GM12878 (cell line): ENCODE data around the gene CBLB. TPM values are rescaled to one million over a fixed set of nuclear protein-coding genes. Genes with fewer than 3 reads are reported as not detected.

Source experiments
- ATAC-seq: fragments of 200-7000 bp; cut with Tn5 transposase; 3 replicates; pipeline ENCODE4 v1.9.1; 2020; ENCODE audit warnings: mild to moderate bottlenecking, moderate library complexity
- BruUV-seq: library from RNA; stranded (reverse); fragments of 400-500 nt; replicated peaks from 2 replicates; lab custom pipeline; 2021; lab: Mats Ljungman, UMichigan
- CTCF ChIA-PET: fragments of 300-600 bp; sonication (Branson Sonifier 250); formaldehyde crosslinking; extraction: SDS; loops from one replicate; lab custom pipeline; 2021; ENCODE audit warnings: inconsistent platforms; lab: Yijun Ruan, JAX
- POLR2A ChIA-PET: fragments of 350-600 bp; formaldehyde crosslinking; extraction: SDS; loops from one replicate; lab custom pipeline; 2021; ENCODE audit warnings: inconsistent platforms; lab: Charles Lee
- RAD21 ChIA-PET: fragments of 300-600 bp; sonication (Branson Sonifier 250); formaldehyde crosslinking; loops from one replicate; lab custom pipeline; 2023; ENCODE audit warnings: antibody characterized with exemption; ENCODE audit not compliant: unreplicated experiment; lab: Charles Lee
- SMC1A ChIA-PET: fragments of 300-600 bp; sonication (Branson Sonifier 250); formaldehyde crosslinking; loops from one replicate; lab custom pipeline; 2023; ENCODE audit not compliant: unreplicated experiment, uncharacterized antibody; lab: Charles Lee
- DNase-seq: peaks from one replicate; pipeline ENCODE4 v3.0.0-alpha.2; 2011; ENCODE audit warnings: low read depth, low spot score
- FAIRE-seq: peaks from 3 replicates; lab custom pipeline; 2011; peaks lifted over from hg19 to GRCh38; lab: Jason Lieb, UNC
- H2AFZ ChIP-seq: 2 replicates; pipeline ENCODE4 v1.6.0; 2011; ENCODE audit warnings: low read depth, low read length, control low read depth; ENCODE audit not compliant: control insufficient read depth
- H3K27ac ChIP-seq: 2 replicates; pipeline ENCODE4 v1.5.1; 2011; ENCODE audit warnings: control low read depth; ENCODE audit not compliant: control insufficient read depth, insufficient read depth
- H3K27me3 ChIP-seq, 2 experiments: replicated peaks in 1 of 2; 2 replicates each; pipeline versions ENCODE4 v1.6.0 to v1.6.1; 2011; ENCODE audit warnings: low read length in 1 of 2; ENCODE audit not compliant: control insufficient read depth in 2 of 2, insufficient read depth in 2 of 2
- H3K36me3 ChIP-seq, 2 experiments: 2 replicates each; pipeline ENCODE4 v1.5.1; 2011; ENCODE audit warnings: low read length in 1 of 2; ENCODE audit not compliant: control insufficient read depth in 2 of 2, insufficient read depth in 2 of 2
- H3K4me1 ChIP-seq: 2 replicates; pipeline ENCODE4 v1.6.1; 2011; ENCODE audit warnings: mild to moderate bottlenecking, low read length, moderate library complexity, mixed read lengths; ENCODE audit not compliant: control insufficient read depth, insufficient read depth
- H3K4me2 ChIP-seq: 2 replicates; pipeline ENCODE4 v1.6.0; 2011; ENCODE audit warnings: control low read depth; ENCODE audit not compliant: control insufficient read depth, insufficient read depth
- H3K4me3 ChIP-seq: fragments of 200-600 bp; sonication (generic); 2 replicates; pipeline ENCODE4 v1.5.1; 2016
- H3K79me2 ChIP-seq: 2 replicates; pipeline ENCODE4 v1.6.0; 2011; ENCODE audit warnings: low read length; ENCODE audit not compliant: control insufficient read depth, insufficient read depth
- H3K9ac ChIP-seq: 2 replicates; pipeline ENCODE4 v1.8.0; 2011; ENCODE audit warnings: low read length, control low read depth, mixed read lengths; ENCODE audit not compliant: control insufficient read depth, insufficient read depth
- H3K9me3 ChIP-seq: replicated peaks from 3 replicates; pipeline ENCODE4 v1.5.1; 2011; ENCODE audit warnings: mild to moderate bottlenecking, low read length; ENCODE audit not compliant: control insufficient read depth, insufficient read depth
- H4K20me1 ChIP-seq: 2 replicates; pipeline ENCODE4 v1.6.0; 2011; ENCODE audit not compliant: control insufficient read depth, insufficient read depth
- ATF2 ChIP-seq: IDR thresholded peaks from 2 replicates; pipeline ENCODE4 v1.6.1; 2012; ENCODE audit warnings: low read length, inconsistent platforms
- CBFB ChIP-seq: IDR thresholded peaks from 2 replicates; pipeline ENCODE4 v1.6.1; 2016; ENCODE audit warnings: antibody characterized with exemption, low read depth
- IKZF1 ChIP-seq: fragments of 450-650 bp; conservative IDR thresholded peaks from 2 replicates; pipeline ENCODE4 v1.6.1; 2017; ENCODE audit warnings: antibody characterized with exemption, mild to moderate bottlenecking
- IKZF2 ChIP-seq, 2 experiments: fragments of 450-650 bp; IDR thresholded peaks; 2 replicates each; pipeline ENCODE4 v1.6.1; 2017; ENCODE audit warnings: mild to moderate bottlenecking in 2 of 2, moderate library complexity in 2 of 2
- MEF2B ChIP-seq: fragments of 450-650 bp; IDR thresholded peaks from 2 replicates; pipeline ENCODE4 v1.6.1; 2018; ENCODE audit warnings: mild to moderate bottlenecking, moderate library complexity; ENCODE audit not compliant: partially characterized antibody, poor library complexity, severe bottlenecking
- PAX8 ChIP-seq: fragments of 450-650 bp; IDR thresholded peaks from 2 replicates; pipeline ENCODE4 v1.6.1; 2017; ENCODE audit warnings: mild to moderate bottlenecking, moderate library complexity
- RAD51 ChIP-seq: fragments of 450-650 bp; IDR thresholded peaks from 2 replicates; pipeline ENCODE4 v1.6.1; 2016; ENCODE audit warnings: moderate library complexity, mild to moderate bottlenecking, inconsistent platforms
- SIX5 ChIP-seq: IDR thresholded peaks from 2 replicates; pipeline ENCODE4 v1.6.1; 2011; ENCODE audit warnings: mild to moderate bottlenecking, low read depth, low read length, moderate library complexity; ENCODE audit not compliant: severe bottlenecking
- WGBS: methylation state at CpG from one replicate; pipeline ENCODE4 v1.1.6; 2016; ENCODE audit warnings: low lambda C conversion rate; ENCODE audit not compliant: insufficient replicate concordance, insufficient coverage; ENCODE audit errors: missing lambda C conversion rate; 5-methylcytosine and 5-hydroxymethylcytosine counted together
- in situ Hi-C: fragments of 300-500 bp; cut with MboI; formaldehyde crosslinking; loops from 9 replicates; pipeline ENCODE4 v1.14.3; 2018; ENCODE audit warnings: mixed read lengths
- intact Hi-C: fragments of 100-400 bp; cut with micrococcal nuclease; formaldehyde crosslinking; loops from one replicate; pipeline ENCODE4 v1.14.2; 2022; ENCODE audit not compliant: unreplicated experiment
- polyA plus RNA-seq, 11 experiments: library from polyadenylated mRNA; depleted of rRNA in 4 of 11; unstranded in 6 of 11; stranded (reverse) in 5 of 11; fragments of >200 nt; fragmentation: Nextera tagmentation in 4 of 11; fragmentation: Illumina TruSeq in 1 of 11; extraction: Ambion mirVana in 4 of 11; extraction: Trizol in 1 of 11; gene quantifications; 1 replicate in 1 of 11; 2 replicates in 10 of 11; pipeline versions ENCODE4 v1.2.1 to v1.2.3, GENCODE V29; 2011 to 2016; ENCODE audit warnings: inconsistent platforms in 2 of 11, missing spikeins in 2 of 11, low read depth in 1 of 11
- total RNA-seq, 4 experiments: library from RNA; depleted of rRNA in 3 of 4; stranded (reverse); fragments of >200 nt in 3 of 4; fragmentation: Illumina TruSeq in 1 of 4; extraction: Trizol in 1 of 4; gene quantifications; 2 replicates each; pipeline versions ENCODE4 v1.2.1 to v1.2.3, GENCODE V29; 2013 to 2021

Gene CBLB
- total and polyA plus RNA-seq, 10 of the 15 experiments (the other 5 are each of a cell fraction or from before 2014, with no cell fraction given) = 17.2 to 107 (median 41.9) TPM

DNA sequence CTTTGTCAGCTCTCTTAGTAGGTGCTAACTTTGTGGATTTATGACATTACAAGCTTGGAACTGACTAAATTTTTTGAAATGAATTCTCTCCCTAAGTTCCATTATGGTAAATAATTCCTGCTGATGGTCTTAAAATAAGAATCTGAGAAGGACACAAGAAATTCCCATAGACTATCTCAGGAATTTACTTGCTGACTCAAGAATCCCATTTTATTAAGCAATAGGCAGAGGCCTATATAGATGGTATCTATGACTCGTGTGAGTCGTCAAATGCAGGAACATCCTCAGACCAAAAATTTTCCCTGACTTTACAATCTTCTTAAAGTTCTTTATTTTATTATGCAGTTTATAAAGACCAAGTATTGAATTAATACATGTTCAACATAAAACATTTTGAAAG is 30.7 kb upstream of the CBLB start (continued):
- TF ChIP-seq IKZF2 (IDR thresholded peaks at IDR 0.05) = no peak
- TF ChIP-seq, all 136 proteins: peak for 0

- no peak for FAIRE-seq
- H4K20me1 ChIP-seq = no peaks in the 10 kb centered on the region
- POLR2A ChIA-PET = no interaction called here
- SMC1A ChIA-PET = interaction anchor here (0.6 to 1.4 kb wide), 6 partner anchors 12 to 294 kb away, joined by 3 to 6 read pairs (median 3); no protein-coding TSS in a partner anchor
- in situ Hi-C loops (no loop called here), intact Hi-C loops (no loop called here)
- no peaks in the 10 kb centered on the region for H3K4me1 ChIP-seq
- CTCF ChIA-PET = no interaction called here
- TF ChIP-seq PAX8 (no peak), CBFB (no peak), RAD51 (no peak), MEF2B (no peak), IKZF1 (no peak), ATF2 (no peak), SIX5 (no peak)
- no peak overlapping the region for H3K9ac ChIP-seq
- no peak; the same call in 2 of the 3 replicates for ATAC-seq
- H3K27ac ChIP-seq = no peak overlapping the region
- H3K36me3 ChIP-seq = no peaks in the 10 kb centered on the region
- no peak overlapping the region for H3K4me3 ChIP-seq
- RAD21 ChIA-PET = interaction anchor here (1.0 to 1.3 kb wide), 2 partner anchors 9 to 718 kb away, joined by 3 to 5 read pairs; no protein-coding TSS in a partner anchor
- WGBS = 89% methylated on average over 1 of the region's 1 CpG
- BruUV-seq = no TSS peak
- no peaks in the 10 kb centered on the region for H3K9me3 ChIP-seq
- no peaks in the 10 kb centered on the region for H3K27me3 ChIP-seq
- H2AFZ ChIP-seq = peak overlapping the region; percentile 34
- DNase-seq = no peak
- no peak overlapping the region for H3K4me2 ChIP-seq
- H3K79me2 ChIP-seq = no peaks in the 10 kb centered on the region
These were observed 22.3 kb upstream of the CBLB start for GRCh38 chr3:105891101-105891500.
